B cell (primary cell): ENCODE measurements around the gene APOBEC4. TPM values are rescaled to one million over a fixed set of nuclear protein-coding genes. Genes with fewer than 3 reads are reported as not detected.

Experiments
- ATAC-seq: fragments of 200-7000 bp; cut with Tn5 transposase; one replicate; pipeline ENCODE4 v1.10.0; 2021; ENCODE audit warnings: low read depth, mild to moderate bottlenecking, moderate number of reproducible peaks, moderate library complexity
- CTCF ChIA-PET: fragments of 350-600 bp; sonication (Branson Sonifier 250); formaldehyde crosslinking; loops from one replicate; lab custom pipeline; 2021; ENCODE audit warnings: antibody characterized with exemption, inconsistent platforms; lab: Charles Lee
- POLR2A ChIA-PET: fragments of 350-600 bp; sonication (Branson Sonifier 250); formaldehyde crosslinking; loops from one replicate; lab custom pipeline; 2021; ENCODE audit warnings: antibody characterized with exemption; lab: Charles Lee
- DNase-seq: peaks from one replicate; pipeline ENCODE4 v3.0.0; 2013
- H2AFZ ChIP-seq: 2 replicates; pipeline ENCODE4 v1.6.1; 2012; ENCODE audit warnings: mild to moderate bottlenecking, low read depth, low read length; ENCODE audit not compliant: insufficient read depth, poor library complexity, severe bottlenecking
- H3K27ac ChIP-seq, 2 donors: 1 replicate in 1 of 2; 2 replicates in 1 of 2; pipeline ENCODE4 v1.5.1; 2012 to 2013; ENCODE audit warnings: low read length in 2 of 2, mild to moderate bottlenecking in 2 of 2, moderate library complexity in 1 of 2
- H3K27me3 ChIP-seq, 4 experiments: fragments of 200-600 bp in 1 of 4; sonication (generic) in 1 of 4; replicated peaks in 1 of 4; 1 replicate in 2 of 4; 2 replicates in 2 of 4; pipeline versions ENCODE4 v1.6.1 to v1.7.0; 2013 to 2016; ENCODE audit warnings: low read length in 3 of 4, mild to moderate bottlenecking in 2 of 4, mixed read lengths in 1 of 4, moderate library complexity in 1 of 4; ENCODE audit not compliant: insufficient read depth in 4 of 4, control insufficient read depth in 3 of 4; ENCODE audit errors: control extremely low read depth in 1 of 4
- H3K36me3 ChIP-seq, 2 experiments: replicated peaks in 1 of 2; 1 replicate in 1 of 2; 2 replicates in 1 of 2; pipeline versions ENCODE4 v1.6.1 to v1.7.1; 2013; ENCODE audit warnings: low read length in 1 of 2; ENCODE audit not compliant: insufficient read depth in 2 of 2, control insufficient read depth in 1 of 2; ENCODE audit errors: control extremely low read depth in 1 of 2, extremely low read depth in 1 of 2
- H3K4me1 ChIP-seq, 2 donors: fragments of 200-600 bp in 1 of 2; sonication (generic) in 1 of 2; 1 replicate in 1 of 2; 2 replicates in 1 of 2; pipeline versions ENCODE4 v1.5.1 to v1.6.1; 2013 to 2017; ENCODE audit warnings: low read length in 2 of 2; ENCODE audit not compliant: control insufficient read depth in 2 of 2, insufficient read depth in 2 of 2
- H3K4me2 ChIP-seq: replicated peaks from 2 replicates; pipeline ENCODE3; 2012; ENCODE audit warnings: mild to moderate bottlenecking, low read depth, low read length; ENCODE audit not compliant: poor library complexity, severe bottlenecking
- H3K4me3 ChIP-seq, 5 experiments: fragments of 200-600 bp in 1 of 5; sonication (generic) in 1 of 5; 1 replicate in 3 of 5; 2 replicates in 2 of 5; pipeline versions ENCODE4 v1.5.1 to v1.7.0; 2011 to 2016; ENCODE audit warnings: low read length in 4 of 5, mild to moderate bottlenecking in 4 of 5, low read depth in 2 of 5, control low read depth in 1 of 5, moderate library complexity in 1 of 5; ENCODE audit not compliant: insufficient read depth in 1 of 5; ENCODE audit errors: control extremely low read depth in 1 of 5, extremely low read depth in 1 of 5
- H3K79me2 ChIP-seq: fragments of 200-600 bp; sonication (generic); one replicate; pipeline ENCODE4 v1.6.0; 2016; ENCODE audit warnings: low read length; ENCODE audit not compliant: control insufficient read depth, insufficient read depth
- H3K9ac ChIP-seq: fragments of 200-600 bp; sonication (generic); 2 replicates; pipeline ENCODE4 v1.6.1; 2017; ENCODE audit warnings: mild to moderate bottlenecking, low read length, moderate library complexity
- H3K9me3 ChIP-seq, 3 donors: one replicate each; pipeline versions ENCODE4 v1.6.1 to v1.7.1; 2013; ENCODE audit warnings: low read length in 2 of 3; ENCODE audit not compliant: control insufficient read depth in 2 of 3, insufficient read depth in 1 of 3; ENCODE audit errors: control extremely low read depth in 1 of 3
- H4K20me1 ChIP-seq: 2 replicates; pipeline ENCODE4 v1.6.0; 2012; ENCODE audit warnings: mild to moderate bottlenecking, low read length; ENCODE audit not compliant: insufficient read depth, control insufficient read depth, poor library complexity, severe bottlenecking
- H3K27ac Mint-ChIP-seq: one replicate; pipeline ENCODE4 v1.8.0; 2021; ENCODE audit warnings: mixed read lengths
- H3K27me3 Mint-ChIP-seq: one replicate; pipeline ENCODE4 v1.8.0; 2021; ENCODE audit warnings: mixed read lengths
- H3K4me1 Mint-ChIP-seq: one replicate; pipeline ENCODE4 v1.8.0; 2021; ENCODE audit warnings: mixed read lengths
- H3K4me3 Mint-ChIP-seq: one replicate; pipeline ENCODE4 v1.8.0; 2021; ENCODE audit warnings: mixed read lengths
- H3K9me3 Mint-ChIP-seq: one replicate; pipeline ENCODE4 v1.8.0; 2022; ENCODE audit warnings: mixed read lengths; ENCODE audit not compliant: insufficient read depth
- EZH2 ChIP-seq: IDR thresholded peaks from 2 replicates; pipeline ENCODE4 v1.6.1; 2012; ENCODE audit warnings: borderline replicate concordance, low read depth, mild to moderate bottlenecking, moderate library complexity, low read length; ENCODE audit not compliant: insufficient read depth, poor library complexity, severe bottlenecking
- WGBS: methylation state at CpG from one replicate; pipeline ENCODE4 v1.1.5; 2013; ENCODE audit warnings: missing lambda C conversion rate; ENCODE audit not compliant: insufficient coverage; 5-methylcytosine and 5-hydroxymethylcytosine counted together
- intact Hi-C: fragments of 100-400 bp; cut with micrococcal nuclease; formaldehyde crosslinking; loops from one replicate; pipeline ENCODE4 v1.10.0; 2022
- polyA plus RNA-seq: library from polyadenylated mRNA; depleted of rRNA; stranded (reverse); fragments of >200 nt; gene quantifications from 2 replicates; pipeline ENCODE4 v1.2.3, GENCODE V29; 2012
- total RNA-seq, 2 donors: library from RNA; stranded (reverse); fragments of 120-200 nt in 1 of 2; gene quantifications; 1 replicate in 1 of 2; 2 replicates in 1 of 2; pipeline versions ENCODE4 v1.2.3 to v1.2.4, GENCODE V29; 2013 to 2022
- TF ChIP-seq, protein P1 (sequence below): fragments of 200-600 bp; IDR thresholded peaks from one replicate; pipeline ENCODE4 v1.8.0; 2022; ENCODE audit warnings: antibody characterized with exemption, mild to moderate bottlenecking

Gene APOBEC4
- total and polyA plus RNA-seq, 2 donors (not counting 1 experiment from before 2014, with no cell fraction given), result not detected

DNA sequence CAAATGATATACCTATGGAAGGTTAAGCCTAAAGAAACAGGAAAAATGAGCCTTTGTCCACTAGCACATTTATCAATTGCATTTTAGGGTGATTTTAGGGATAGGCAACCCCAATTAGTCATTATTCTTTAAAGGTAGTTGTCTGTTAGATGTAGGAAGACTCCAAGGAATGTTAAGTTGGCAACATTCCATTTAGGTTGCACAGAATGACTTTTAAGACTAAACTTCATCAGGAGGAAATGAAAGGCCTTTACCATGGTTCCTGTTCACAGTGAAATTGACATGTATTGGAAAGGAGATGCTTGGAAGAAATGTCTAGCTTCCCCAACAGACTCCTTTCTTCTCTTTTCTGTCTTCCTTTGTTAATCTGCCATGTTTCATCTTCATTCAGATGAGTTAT is 1.6 kb upstream of the APOBEC4 start:
- Mint-ChIP-seq H3K4me3 (no peak overlapping the region), H3K4me1 (no peaks in the 10 kb centered on the region), H3K27ac (no peak overlapping the region), H3K27me3 (peaks cover 4% of the 10 kb centered on the region), H3K9me3 (no peaks in the 10 kb centered on the region)
- no peak overlapping the region for H3K4me3 ChIP-seq
- H3K4me2 ChIP-seq, result no peak overlapping the region
- DNase-seq (no peak), ATAC-seq (no peak)
- no peak overlapping the region for H3K27ac ChIP-seq
- no peaks in the 10 kb centered on the region for H3K9me3 ChIP-seq
- no peaks in the 10 kb centered on the region for H3K79me2 ChIP-seq
- no peaks in the 10 kb centered on the region for H3K4me1 ChIP-seq
- no peak overlapping the region for H3K9ac ChIP-seq
- H4K20me1 ChIP-seq, result no peaks in the 10 kb centered on the region
- H3K36me3 ChIP-seq, result no peaks in the 10 kb centered on the region
- no peaks in the 10 kb centered on the region for H3K27me3 ChIP-seq
- ChIA-PET POLR2A (no interaction called here), CTCF (interaction anchor here (0.6 to 6.2 kb wide), 21 partner anchors 8 to 571 kb away, joined by 3 to 377 read pairs (median 5); partner anchors contain the start of gene ARPC5)
- intact Hi-C loops, result loop anchor here (1.0 kb wide), 2 partner anchors 31 to 262 kb away; no protein-coding TSS in a partner anchor
- no peak overlapping the region for H2AFZ ChIP-seq
- TF ChIP-seq EZH2, result no peak
- TF ChIP-seq, protein P1, sequence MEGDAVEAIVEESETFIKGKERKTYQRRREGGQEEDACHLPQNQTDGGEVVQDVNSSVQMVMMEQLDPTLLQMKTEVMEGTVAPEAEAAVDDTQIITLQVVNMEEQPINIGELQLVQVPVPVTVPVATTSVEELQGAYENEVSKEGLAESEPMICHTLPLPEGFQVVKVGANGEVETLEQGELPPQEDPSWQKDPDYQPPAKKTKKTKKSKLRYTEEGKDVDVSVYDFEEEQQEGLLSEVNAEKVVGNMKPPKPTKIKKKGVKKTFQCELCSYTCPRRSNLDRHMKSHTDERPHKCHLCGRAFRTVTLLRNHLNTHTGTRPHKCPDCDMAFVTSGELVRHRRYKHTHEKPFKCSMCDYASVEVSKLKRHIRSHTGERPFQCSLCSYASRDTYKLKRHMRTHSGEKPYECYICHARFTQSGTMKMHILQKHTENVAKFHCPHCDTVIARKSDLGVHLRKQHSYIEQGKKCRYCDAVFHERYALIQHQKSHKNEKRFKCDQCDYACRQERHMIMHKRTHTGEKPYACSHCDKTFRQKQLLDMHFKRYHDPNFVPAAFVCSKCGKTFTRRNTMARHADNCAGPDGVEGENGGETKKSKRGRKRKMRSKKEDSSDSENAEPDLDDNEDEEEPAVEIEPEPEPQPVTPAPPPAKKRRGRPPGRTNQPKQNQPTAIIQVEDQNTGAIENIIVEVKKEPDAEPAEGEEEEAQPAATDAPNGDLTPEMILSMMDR, result no peak

GRCh38 chr1:183653876-183654451 is 848 bp upstream of the APOBEC4 start:
- DNase-seq (no peak), ATAC-seq (no peak)
- Histone ChIP-seq H3K4me3 (no peak overlapping the region), H3K27me3 (no peaks in the 10 kb centered on the region), H3K9ac (no peak overlapping the region), H3K27ac (no peak overlapping the region), H2AFZ (no peak overlapping the region), H4K20me1 (no peaks in the 10 kb centered on the region), H3K79me2 (no peaks in the 10 kb centered on the region), H3K4me2 (no peak overlapping the region), H3K9me3 (no peaks in the 10 kb centered on the region), H3K4me1 (no peaks in the 10 kb centered on the region), H3K36me3 (no peaks in the 10 kb centered on the region)
- ChIA-PET POLR2A (no interaction called here), CTCF (interaction anchor here (0.6 to 6.2 kb wide), 12 partner anchors 9 to 372 kb away, joined by 3 to 377 read pairs (median 6); partner anchors contain the start of gene ARPC5)
- Mint-ChIP-seq H3K27me3 (peaks cover 8% of the 10 kb centered on the region), H3K4me1 (no peaks in the 10 kb centered on the region), H3K4me3 (no peak overlapping the region), H3K27ac (no peak overlapping the region), H3K9me3 (no peaks in the 10 kb centered on the region)
- intact Hi-C loops, result no loop called here
- TF ChIP-seq, protein P1, result no peak
- TF ChIP-seq EZH2, result no peak
- WGBS, result 89% methylated on average over 4 of the region's 4 CpGs
